Breast epithelium (tissue), 4 donors: ENCODE measurements around the gene CPA1. TPM values are rescaled to one million over a fixed set of nuclear protein-coding genes. Genes with fewer than 3 reads are reported as not detected.

Source experiments
- DNase-seq, 2 donors: peaks; one replicate each; pipeline ENCODE4 v3.0.0-alpha.2; 2019; ENCODE audit warnings: low spot score in 2 of 2
- H3K27ac ChIP-seq, 2 donors: fragments of 200-600 bp; sonication (generic) in 1 of 2; one replicate each; pipeline ENCODE4 v1.5.1; 2016 to 2019; ENCODE audit warnings: mild to moderate bottlenecking in 1 of 2
- H3K27me3 ChIP-seq, 2 donors: fragments of 200-600 bp; sonication (generic) in 1 of 2; one replicate each; pipeline versions ENCODE4 v1.5.1 to v1.6.0; 2017 to 2019; ENCODE audit warnings: control low read depth in 1 of 2, mild to moderate bottlenecking in 1 of 2
- H3K36me3 ChIP-seq: fragments of 200-600 bp; one replicate; pipeline ENCODE4 v1.5.1; 2019
- H3K4me1 ChIP-seq, 2 donors: fragments of 200-600 bp; sonication (generic); one replicate each; pipeline ENCODE4 v1.5.1; 2016 to 2019; ENCODE audit warnings: control low read depth in 1 of 2
- H3K4me3 ChIP-seq, 3 donors: fragments of 200-600 bp; sonication (generic); 1 replicate in 2 of 3; 2 replicates in 1 of 3; pipeline ENCODE4 v1.5.1; 2016 to 2019; ENCODE audit warnings: mild to moderate bottlenecking in 3 of 3, moderate library complexity in 2 of 3
- H3K9me3 ChIP-seq, 2 donors: fragments of 200-600 bp; sonication (generic) in 1 of 2; one replicate each; pipeline ENCODE4 v1.5.1; 2016 to 2019; ENCODE audit warnings: control low read depth in 1 of 2
- CTCF ChIP-seq, 3 donors: fragments of 450-650 bp; IDR thresholded peaks; one replicate each; pipeline ENCODE4 v1.5.1; 2016 to 2017; ENCODE audit warnings: antibody characterized with exemption in 3 of 3, mild to moderate bottlenecking in 3 of 3, moderate library complexity in 3 of 3
- POLR2A ChIP-seq: fragments of 450-650 bp; IDR thresholded peaks from one replicate; pipeline ENCODE4 v1.6.1; 2016; ENCODE audit warnings: antibody characterized with exemption, mild to moderate bottlenecking, moderate library complexity
- POLR2AphosphoS5 ChIP-seq, 3 donors: sonication (generic); formaldehyde crosslinking; IDR thresholded peaks; one replicate each; pipeline ENCODE4 v1.6.1; 2017; ENCODE audit warnings: antibody characterized with exemption in 3 of 3
- intact Hi-C: fragments of 100-400 bp; cut with DNase I; formaldehyde crosslinking; loops from one replicate; pipeline ENCODE4 v1.15.1; 2023; ENCODE audit warnings: low total_unique reads
- total RNA-seq, 3 donors: library from RNA; depleted of rRNA; stranded (reverse); fragments of >200 nt; gene quantifications; one replicate each; pipeline ENCODE4 v1.1.0, GENCODE V29; 2016

The CPA1 gene
- total RNA-seq, 3 donors from 2014 or later = 0.73 to 0.96 TPM; not detected in 1

- Histone ChIP-seq H3K9me3 (no peaks in the 10 kb centered on the region), H3K4me3 (no peak overlapping the region), H3K27me3 (no peaks in the 10 kb centered on the region), H3K27ac (no peak overlapping the region), H3K4me1 (peaks cover 0 to 3% of the 10 kb centered on the region in 2 donors), H3K36me3 (no peaks in the 10 kb centered on the region)
- intact Hi-C loops = no loop called here
- TF ChIP-seq POLR2AphosphoS5 (IDR thresholded peaks at IDR 0.05) = no peak
- no peak for TF ChIP-seq CTCF (IDR thresholded peaks at IDR 0.05)
- no peak for TF ChIP-seq POLR2A
- no peak for DNase-seq
Measured at GRCh38 chr7:130405003-130405402, 24.7 kb downstream of the CPA1 start.

GRCh38 chr7:130409067-130409711 lies 28.9 kb downstream of the CPA1 start:
- no peaks in the 10 kb centered on the region for H3K9me3 ChIP-seq
- H3K4me3 ChIP-seq = no peak overlapping the region
- H3K4me1 ChIP-seq = no peaks in the 10 kb centered on the region
- TF ChIP-seq POLR2AphosphoS5 (IDR thresholded peaks at IDR 0.05) (no peak), CTCF (IDR thresholded peaks at IDR 0.05) (no peak), POLR2A (no peak)
- no peaks in the 10 kb centered on the region for H3K27me3 ChIP-seq
- no peak overlapping the region for H3K27ac ChIP-seq
- DNase-seq = no peak
- intact Hi-C loops = no loop called here
- no peaks in the 10 kb centered on the region for H3K36me3 ChIP-seq

- H3K36me3 ChIP-seq = no peaks in the 10 kb centered on the region
- no peaks in the 10 kb centered on the region for H3K9me3 ChIP-seq
- intact Hi-C loops = no loop called here
- no peak for TF ChIP-seq CTCF (IDR thresholded peaks at IDR 0.05)
- no peak overlapping the region for H3K27ac ChIP-seq
- H3K4me3 ChIP-seq = no peak overlapping the region
- DNase-seq = no peak
- H3K27me3 ChIP-seq = no peaks in the 10 kb centered on the region
- no peaks in the 10 kb centered on the region for H3K4me1 ChIP-seq
Measured at GRCh38 chr7:130409712-130410072, 29.4 kb downstream of the CPA1 start.

- H3K27me3 ChIP-seq = no peaks in the 10 kb centered on the region
- no peak overlapping the region for H3K27ac ChIP-seq
- H3K36me3 ChIP-seq = no peaks in the 10 kb centered on the region
- no peaks in the 10 kb centered on the region for H3K9me3 ChIP-seq
- DNase-seq = no peak
- TF ChIP-seq POLR2AphosphoS5 (IDR thresholded peaks at IDR 0.05) (no peak), POLR2A (no peak), CTCF (IDR thresholded peaks at IDR 0.05) (no peak)
- H3K4me1 ChIP-seq = no peaks in the 10 kb centered on the region
- intact Hi-C loops = no loop called here
- H3K4me3 ChIP-seq = no peak overlapping the region
Measured at GRCh38 chr7:130410868-130411541, 30.7 kb downstream of the CPA1 start.

GRCh38 chr7:130413201-130413600 lies 32.9 kb downstream of the CPA1 start:
- no peak for DNase-seq
- H3K4me1 ChIP-seq = no peaks in the 10 kb centered on the region
- H3K36me3 ChIP-seq = no peaks in the 10 kb centered on the region
- no peak overlapping the region for H3K27ac ChIP-seq
- no peak overlapping the region for H3K4me3 ChIP-seq
- H3K9me3 ChIP-seq = no peaks in the 10 kb centered on the region
- no peaks in the 10 kb centered on the region for H3K27me3 ChIP-seq
- intact Hi-C loops = no loop called here
- TF ChIP-seq POLR2AphosphoS5 (IDR thresholded peaks at IDR 0.05) = no peak
- no peak for TF ChIP-seq CTCF (IDR thresholded peaks at IDR 0.05)
- no peak for TF ChIP-seq POLR2A
